GM18909 (cell line): ENCODE data around the gene CACNB1.
"Not testable (repeated sequence)": the region's sequence is repeated elsewhere in the genome, so short reads cannot be mapped to it uniquely, and the experiment has no call there.

Experiments used
- ATAC-seq: cut with Tn5 transposase; IDR thresholded peaks from one replicate; pipeline ENCODE4 v1.9.1; 2021; ENCODE audit warnings: mild to moderate bottlenecking; ENCODE audit not compliant: unreplicated experiment, poor library complexity

The CACNB1 gene

DNA sequence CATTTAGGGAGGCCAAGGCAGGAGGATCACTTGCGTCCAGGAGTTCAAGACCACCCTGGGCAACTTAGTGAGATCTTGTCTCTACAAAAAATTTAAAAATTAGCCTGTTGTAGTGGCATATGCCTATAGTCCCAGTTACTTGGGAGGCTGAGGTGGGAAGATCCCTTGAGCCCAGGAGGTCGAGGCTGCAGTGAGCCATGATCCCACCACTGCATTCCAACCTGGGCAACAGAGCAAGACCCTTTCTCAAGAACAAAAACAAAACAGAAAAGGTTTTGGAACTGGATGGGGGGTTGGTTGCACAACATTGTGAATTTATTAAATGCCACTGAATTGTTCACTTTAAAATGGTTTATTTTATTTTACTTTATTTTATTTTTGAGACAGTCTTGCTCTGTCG, 67.3 kb downstream of the CACNB1 start:
- no peak for ATAC-seq

DNA sequence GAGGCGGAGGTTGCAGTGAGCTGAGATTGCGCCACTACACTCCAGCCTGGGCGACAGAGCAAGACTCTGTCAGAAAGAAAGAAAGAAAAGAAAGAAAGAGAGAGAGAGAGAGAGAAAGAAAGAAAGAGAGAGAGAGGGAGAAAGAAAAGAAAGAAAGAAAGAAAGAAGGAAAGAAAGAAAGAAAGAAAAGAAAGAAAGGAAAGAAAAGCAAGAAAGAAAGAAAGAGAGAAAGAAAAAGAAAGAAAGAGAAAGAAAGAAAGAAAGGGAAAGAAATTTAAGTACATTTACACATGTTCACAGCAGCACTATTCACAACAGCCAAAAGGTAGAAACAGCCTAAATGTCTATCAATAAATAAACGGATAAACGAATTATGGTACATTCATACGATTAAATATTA, 67.9 kb downstream of the CACNB1 start:
- ATAC-seq = not testable (repeated sequence)

DNA sequence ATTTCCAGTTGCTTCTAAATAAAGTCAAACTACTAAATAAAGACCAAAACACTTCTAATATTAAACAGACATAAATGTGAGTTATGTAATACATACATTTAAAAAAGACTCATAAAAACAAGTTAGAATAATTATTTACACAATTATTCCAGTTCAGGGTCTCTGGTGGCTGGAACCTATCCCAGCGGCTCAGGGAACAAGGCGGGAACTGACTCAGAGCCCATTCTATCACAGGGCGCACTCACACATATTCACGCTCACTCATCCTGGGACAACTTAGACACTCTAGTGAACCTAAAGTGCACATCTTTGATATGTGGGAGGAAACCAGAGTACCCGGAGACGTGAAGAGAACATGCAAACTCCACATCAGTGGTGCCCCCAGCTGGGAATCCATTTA, 71.0 kb downstream of the CACNB1 start:
- no peak for ATAC-seq

DNA sequence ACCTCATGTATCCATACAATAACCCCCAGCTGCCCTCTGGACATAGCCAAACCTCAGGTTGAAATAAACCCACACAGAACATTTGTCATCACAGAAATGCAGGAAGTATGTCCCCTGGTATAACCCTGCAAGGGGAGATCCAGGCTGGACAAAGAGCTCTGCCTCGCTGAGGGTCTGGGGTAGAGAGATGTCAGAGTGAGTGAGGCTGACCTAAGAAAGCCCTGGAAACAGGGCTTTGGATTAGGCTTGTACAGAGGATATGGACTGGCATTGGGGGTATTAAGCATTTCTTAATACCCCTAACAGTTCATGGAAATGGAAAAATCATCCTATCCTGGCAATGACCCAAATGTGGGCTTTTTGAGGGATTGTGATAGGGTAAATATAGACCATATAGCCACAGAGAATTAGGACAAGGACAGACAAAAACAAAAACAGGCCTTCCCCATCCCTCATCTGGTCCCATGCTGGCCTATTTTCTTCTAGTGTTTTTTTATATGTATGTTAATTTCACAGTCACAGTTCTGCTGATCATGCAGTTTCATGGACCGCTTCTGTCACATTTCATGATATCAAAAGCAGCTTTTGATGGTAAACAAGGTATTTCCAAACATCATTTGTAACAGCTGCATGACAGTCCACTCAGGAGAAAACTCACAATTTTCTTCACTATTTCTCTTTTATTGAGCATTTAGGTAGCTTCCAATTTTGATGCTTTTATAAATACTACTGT, 72.2 kb downstream of the CACNB1 start:
- ATAC-seq = no peak

DNA sequence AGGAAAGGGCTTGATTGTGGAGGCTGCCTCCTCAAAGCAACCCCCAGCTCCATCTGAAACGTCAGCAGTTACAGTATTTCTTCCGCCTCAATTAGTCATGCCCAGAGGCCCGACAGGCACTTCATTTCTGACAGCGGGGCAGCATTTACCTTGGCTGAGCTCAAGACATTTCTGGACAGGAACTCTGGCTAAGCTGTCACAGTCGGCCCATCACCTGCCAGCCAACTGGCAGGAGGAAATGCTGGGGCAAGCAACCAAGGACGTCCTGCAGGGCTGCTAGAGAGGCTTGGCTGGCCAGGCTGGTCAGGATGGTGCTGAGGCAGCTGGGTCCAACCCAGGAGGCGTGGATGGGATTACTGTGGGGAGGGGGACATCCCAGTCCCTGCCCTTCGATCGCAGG, 73.8 kb downstream of the CACNB1 start:
- ATAC-seq = no peak
